WTC11 (cell line): Measurements from ENCODE around the gene ZNF486. TPM values are rescaled to one million over a fixed set of nuclear protein-coding genes. Genes with fewer than 3 reads are reported as not detected.

ENCODE experiments used
- ATAC-seq: fragments of 200-7000 bp; cut with Tn5 transposase; 2 replicates; pipeline ENCODE4 v1.10.0; 2021; ENCODE audit warnings: mild to moderate bottlenecking, moderate library complexity
- Bru-seq: library from RNA; stranded (reverse); fragments of 400-500 nt; gene quantifications from one replicate; lab custom pipeline; 2021; lab: Mats Ljungman, UMichigan
- CTCF ChIA-PET: fragments of 300-600 bp; sonication (Branson Sonifier 250); formaldehyde crosslinking; loops from one replicate; lab custom pipeline; 2021; ENCODE audit warnings: antibody characterized with exemption; lab: Charles Lee
- POLR2A ChIA-PET: fragments of 350-600 bp; sonication (Branson Sonifier 250); formaldehyde crosslinking; loops from one replicate; lab custom pipeline; 2021; ENCODE audit warnings: antibody characterized with exemption; lab: Charles Lee
- DNase-seq: peaks from one replicate; pipeline ENCODE4 v3.0.0; 2021; ENCODE audit warnings: low spot score
- H3K27ac Mint-ChIP-seq: 2 replicates; pipeline ENCODE4 v1.8.0; 2021; ENCODE audit warnings: mixed read lengths
- H3K27me3 Mint-ChIP-seq: 2 replicates; pipeline ENCODE4 v1.8.0; 2021; ENCODE audit warnings: low read depth, mild to moderate bottlenecking, moderate library complexity, mixed read lengths
- H3K36me3 Mint-ChIP-seq: 2 replicates; pipeline ENCODE4 v1.8.0; 2021; ENCODE audit warnings: mixed read lengths
- H3K4me1 Mint-ChIP-seq: 2 replicates; pipeline ENCODE4 v1.8.0; 2022; ENCODE audit warnings: mixed read lengths
- H3K4me3 Mint-ChIP-seq: 2 replicates; pipeline ENCODE4 v1.8.0; 2021; ENCODE audit warnings: mild to moderate bottlenecking, moderate library complexity, mixed read lengths
- H3K9me3 Mint-ChIP-seq: 2 replicates; pipeline ENCODE4 v1.8.0; 2021; ENCODE audit warnings: mixed read lengths
- ARID4B ChIP-seq: sonication (generic); formaldehyde crosslinking; IDR thresholded peaks from 2 replicates; pipeline ENCODE4 v1.8.0; 2023; ENCODE audit warnings: missing genetic modification reagents, mild to moderate bottlenecking, borderline replicate concordance
- ATF6 ChIP-seq: sonication (generic); formaldehyde crosslinking; IDR thresholded peaks from 2 replicates; pipeline ENCODE4 v1.8.1; 2023; ENCODE audit warnings: mild to moderate bottlenecking, missing genetic modification reagents
- CREM ChIP-seq: sonication (generic); formaldehyde crosslinking; IDR thresholded peaks from 2 replicates; pipeline ENCODE4 v1.8.1; 2022; ENCODE audit warnings: mild to moderate bottlenecking, missing genetic modification reagents, moderate library complexity
- ELF4 ChIP-seq: sonication (generic); formaldehyde crosslinking; IDR thresholded peaks from 2 replicates; pipeline ENCODE4 v1.8.1; 2022; ENCODE audit warnings: low read depth, mild to moderate bottlenecking, moderate library complexity, missing genetic modification reagents
- ETV6 ChIP-seq: sonication (generic); formaldehyde crosslinking; IDR thresholded peaks from 2 replicates; pipeline ENCODE4 v1.8.1; 2022; ENCODE audit warnings: mild to moderate bottlenecking, missing genetic modification reagents
- FOXP1 ChIP-seq: sonication (generic); formaldehyde crosslinking; IDR thresholded peaks from 2 replicates; pipeline ENCODE4 v1.8.0; 2022; ENCODE audit warnings: missing genetic modification reagents, mild to moderate bottlenecking, moderate library complexity, borderline replicate concordance
- HMGXB4 ChIP-seq: sonication (generic); formaldehyde crosslinking; IDR thresholded peaks from 2 replicates; pipeline ENCODE4 v1.8.1; 2023; ENCODE audit warnings: mild to moderate bottlenecking, moderate library complexity, missing genetic modification reagents
- IRF2 ChIP-seq: sonication (generic); formaldehyde crosslinking; IDR thresholded peaks from 2 replicates; pipeline ENCODE4 v1.8.0; 2022; ENCODE audit warnings: low read depth, missing genetic modification reagents, borderline replicate concordance
- JAZF1 ChIP-seq: fragments of 250-450 bp; sonication (Bioruptor Pico); IDR thresholded peaks from 2 replicates; pipeline ENCODE4 v1.9.0; 2021; ENCODE audit warnings: moderate library complexity, mild to moderate bottlenecking, inconsistent platforms
- KAT7 ChIP-seq: sonication (generic); formaldehyde crosslinking; IDR thresholded peaks from 2 replicates; pipeline ENCODE4 v1.8.1; 2023; ENCODE audit warnings: missing genetic modification reagents, mild to moderate bottlenecking, borderline replicate concordance
- MAX ChIP-seq: sonication (generic); formaldehyde crosslinking; IDR thresholded peaks from 2 replicates; pipeline ENCODE4 v1.8.0; 2022; ENCODE audit warnings: mild to moderate bottlenecking, missing genetic modification reagents
- NFATC4 ChIP-seq: fragments of 250-450 bp; sonication (Bioruptor Pico); IDR thresholded peaks from 2 replicates; pipeline ENCODE4 v1.9.0; 2021; ENCODE audit warnings: mild to moderate bottlenecking
- NFE2L1 ChIP-seq: sonication (generic); formaldehyde crosslinking; IDR thresholded peaks from 2 replicates; pipeline ENCODE4 v1.8.1; 2023; ENCODE audit warnings: missing genetic modification reagents
- NFYB ChIP-seq: sonication (generic); formaldehyde crosslinking; conservative IDR thresholded peaks from 2 replicates; pipeline ENCODE4 v1.8.0; 2022; ENCODE audit warnings: low read depth, missing genetic modification reagents
- NR3C1 ChIP-seq: sonication (generic); formaldehyde crosslinking; conservative IDR thresholded peaks from 2 replicates; pipeline ENCODE4 v1.8.1; 2023; ENCODE audit warnings: low read depth, mild to moderate bottlenecking, missing genetic modification reagents
- OVOL2 ChIP-seq: fragments of 250-450 bp; sonication (Bioruptor Pico); IDR thresholded peaks from 2 replicates; pipeline ENCODE4 v1.9.0; 2021; ENCODE audit warnings: mild to moderate bottlenecking, borderline replicate concordance
- PRRX2 ChIP-seq: fragments of 250-450 bp; sonication (Bioruptor Pico); IDR thresholded peaks from 2 replicates; pipeline ENCODE4 v1.8.0; 2021; ENCODE audit warnings: mild to moderate bottlenecking
- SMAD3 ChIP-seq: sonication (generic); formaldehyde crosslinking; IDR thresholded peaks from 2 replicates; pipeline ENCODE4 v1.8.0; 2022; ENCODE audit warnings: missing genetic modification reagents, mild to moderate bottlenecking, borderline replicate concordance
- SP1 ChIP-seq: sonication (generic); formaldehyde crosslinking; conservative IDR thresholded peaks from 2 replicates; pipeline ENCODE4 v1.8.1; 2022; ENCODE audit warnings: missing genetic modification reagents
- TEAD1 ChIP-seq: sonication (generic); formaldehyde crosslinking; IDR thresholded peaks from 2 replicates; pipeline ENCODE4 v1.8.0; 2022; ENCODE audit warnings: mild to moderate bottlenecking, missing genetic modification reagents
- USF1 ChIP-seq: sonication (generic); formaldehyde crosslinking; IDR thresholded peaks from 2 replicates; pipeline ENCODE4 v1.8.0; 2022; ENCODE audit warnings: mild to moderate bottlenecking, missing genetic modification reagents
- ZBTB43 ChIP-seq: sonication (generic); formaldehyde crosslinking; IDR thresholded peaks from 2 replicates; pipeline ENCODE4 v1.8.1; 2023; ENCODE audit warnings: mild to moderate bottlenecking, missing genetic modification reagents
- ZNF396 ChIP-seq: fragments of 250-450 bp; sonication (Bioruptor Pico); IDR thresholded peaks from 2 replicates; pipeline ENCODE4 v1.8.0; 2021; ENCODE audit warnings: mild to moderate bottlenecking, moderate library complexity, borderline replicate concordance
- ZNF423 ChIP-seq: fragments of 250-450 bp; sonication (Bioruptor Pico); IDR thresholded peaks from 2 replicates; pipeline ENCODE4 v2.1.2; 2022; ENCODE audit warnings: mild to moderate bottlenecking, moderate library complexity
- long read RNA-seq, 3 experiments: library from RNA in 1 of 3; library from capped mRNA in 1 of 3; library from polyadenylated mRNA in 1 of 3; unstranded in 2 of 3; stranded (forward) in 1 of 3; transcript quantifications; one replicate each; pipeline ENCODE4 v2.0.0, GENCODE V29; 2021
- total RNA-seq: library from RNA; stranded (reverse); gene quantifications from 3 replicates; pipeline ENCODE4 v1.2.3, GENCODE V29; 2021

ZNF486 gene
- total RNA-seq (20.7 to 22.3 TPM (median 20.8 TPM) in 3 replicates), Bru-seq, nascent RNA (percentile 91 among the genes with signal in this experiment)
- long read RNA-seq, experiment 1, transcript ZNF486-201 (4 exons, 3,837 nt) = major isoform, 10 of 27 reads
- long read RNA-seq, experiment 1, partial matches to known transcripts = 2 of 27 reads
- long read RNA-seq, experiment 1, other reads (novel, unspliced or antisense) = 14 of 27 reads
- long read RNA-seq, experiment 2, transcript ZNF486-201 (4 exons, 3,837 nt) = major isoform, 9 of 32 reads
- long read RNA-seq, experiment 2, partial matches to known transcripts = 1 of 32 reads
- long read RNA-seq, experiment 2, other reads (novel, unspliced or antisense) = 18 of 32 reads
- long read RNA-seq, experiment 3, transcript ZNF486-202 (4 exons, 734 nt) = major isoform, 10 of 29 reads
- long read RNA-seq, experiment 3, transcript ZNF486-201 (4 exons, 3,837 nt) = minor isoform, 8 of 29 reads
- long read RNA-seq, experiment 3, partial matches to known transcripts = 3 of 29 reads
- long read RNA-seq, experiment 3, other reads (novel, unspliced or antisense) = 8 of 29 reads

- ChIA-PET CTCF (interaction anchor here (0.6 to 2.1 kb wide), 8 partner anchors 19 to 635 kb away, joined by 3 to 20 read pairs (median 4); partner anchors contain the start of gene ZNF682), POLR2A (interaction anchor here (0.6 to 2.7 kb wide), 20 partner anchors 12 to 1441 kb away, joined by 3 to 19 read pairs (median 4); partner anchors contain the start of genes ZNF682 and ZNF90)
- Mint-ChIP-seq H3K36me3 (peaks cover 30% of the 10 kb centered on the region), H3K27ac (peak within 1 kb of the TSS; percentile 98), H3K9me3 (no peaks in the 10 kb centered on the region; the same call in 1 of the 2 replicates), H3K4me1 (peaks cover 51% of the 10 kb centered on the region), H3K27me3 (no peaks in the 10 kb centered on the region), H3K4me3 (peak within 1 kb of the TSS; percentile 98)
- ATAC-seq = peak; percentile 97
- DNase-seq = peak; percentile 98
- peak; percentile 48 for TF ChIP-seq SP1 (CRISPR knock-in tag)
- TF ChIP-seq ETV6 (CRISPR knock-in tag) = 0 out of 2 replicates have a peak, but pooled peaks have one; percentile 47
- no peak for TF ChIP-seq ZNF396
- no peak for TF ChIP-seq FOXP1 (CRISPR knock-in tag)
- TF ChIP-seq ARID4B = peak; percentile 63; the same call in 1 of the 2 replicates
- no peak for TF ChIP-seq OVOL2 (CRISPR knock-in tag)
- TF ChIP-seq SMAD3 (CRISPR knock-in tag) = no peak
- peak; percentile 59; the same call in 1 of the 2 replicates for TF ChIP-seq KAT7 (CRISPR knock-in tag)
- peak; percentile 93 for TF ChIP-seq NFYB
- TF ChIP-seq JAZF1 (CRISPR knock-in tag) = no peak
- TF ChIP-seq ATF6 (CRISPR knock-in tag) = no peak
- 0 out of 2 replicates have a peak, but pooled peaks have one; percentile 47 for TF ChIP-seq HMGXB4 (CRISPR knock-in tag)
- peak; percentile 30; the same call in 1 of the 2 replicates for TF ChIP-seq TEAD1
- TF ChIP-seq NFE2L1 = 0 out of 2 replicates have a peak, but pooled peaks have one; percentile 44
- no peak for TF ChIP-seq NFATC4 (CRISPR knock-in tag)
- no peak for TF ChIP-seq NR3C1 (CRISPR knock-in tag)
- TF ChIP-seq CREM (CRISPR knock-in tag) = no peak
- TF ChIP-seq MAX (CRISPR knock-in tag) = peak; percentile 65; the same call in 1 of the 2 replicates
- no peak for TF ChIP-seq IRF2 (CRISPR knock-in tag)
- TF ChIP-seq PRRX2 (CRISPR knock-in tag) = no peak
- TF ChIP-seq USF1 (CRISPR knock-in tag) = no peak
- no peak for TF ChIP-seq ZNF423 (CRISPR knock-in tag)
- no peak for TF ChIP-seq ZBTB43 (CRISPR knock-in tag)
- TF ChIP-seq ELF4 (CRISPR knock-in tag) = no peak
Observed at GRCh38 chr19:20167020-20167644, at the start of gene ZNF486. TSS of gene ZNF486 (plus strand) at chr19:20167214. CDS start at chr19:20167331, 117 bp downstream.
